GM19351 (cell line): ENCODE measurements around the gene CEACAM19.
"Not testable (repeated sequence)": the region's sequence is repeated elsewhere in the genome, so short reads cannot be mapped to it uniquely, and the experiment has no call there.

ENCODE experiments used
- ATAC-seq: cut with Tn5 transposase; IDR thresholded peaks from one replicate; pipeline ENCODE4 v1.9.1; 2021; ENCODE audit warnings: mild to moderate bottlenecking, moderate library complexity; ENCODE audit not compliant: unreplicated experiment

Gene CEACAM19

DNA sequence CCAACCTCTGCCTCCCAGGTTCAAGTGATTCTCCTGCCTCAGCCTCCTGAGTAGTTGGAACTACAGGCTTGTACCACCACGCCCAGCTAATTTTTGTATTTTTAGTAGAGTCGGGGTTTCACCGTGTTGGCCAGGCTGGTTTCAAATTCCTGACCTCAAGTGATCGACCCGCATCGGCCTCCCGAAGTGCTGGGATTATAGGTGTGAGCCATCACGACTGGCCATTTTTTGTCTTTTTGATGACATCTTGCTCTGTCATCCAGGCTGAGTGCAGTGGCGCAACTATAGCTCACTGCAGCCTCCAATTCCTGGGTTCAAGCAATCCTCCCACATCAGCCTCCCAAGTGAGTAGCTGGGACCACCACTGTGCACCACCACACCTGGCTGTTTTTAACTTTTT lies 49.1 kb downstream of the CEACAM19 start:
- not testable (repeated sequence) for ATAC-seq

DNA sequence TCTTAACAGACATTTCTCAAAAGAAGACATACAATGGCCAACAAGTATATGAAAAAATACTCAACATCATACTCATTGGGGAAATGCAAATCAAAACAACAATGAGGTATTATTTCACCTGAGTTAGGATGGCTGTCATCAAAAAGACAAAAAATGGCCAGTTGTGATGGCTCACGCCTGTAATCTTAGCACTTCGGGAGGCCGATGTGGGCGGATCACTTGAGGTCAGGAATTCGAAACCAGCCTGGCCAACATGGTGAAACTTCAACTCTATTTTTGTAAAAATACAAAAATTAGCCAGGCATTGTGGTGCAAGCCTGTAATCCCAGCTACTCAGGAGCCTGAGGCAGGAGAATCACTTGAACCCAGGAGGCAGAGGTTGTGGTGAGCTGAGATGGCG lies 49.7 kb downstream of the CEACAM19 start:
- no peak for ATAC-seq

DNA sequence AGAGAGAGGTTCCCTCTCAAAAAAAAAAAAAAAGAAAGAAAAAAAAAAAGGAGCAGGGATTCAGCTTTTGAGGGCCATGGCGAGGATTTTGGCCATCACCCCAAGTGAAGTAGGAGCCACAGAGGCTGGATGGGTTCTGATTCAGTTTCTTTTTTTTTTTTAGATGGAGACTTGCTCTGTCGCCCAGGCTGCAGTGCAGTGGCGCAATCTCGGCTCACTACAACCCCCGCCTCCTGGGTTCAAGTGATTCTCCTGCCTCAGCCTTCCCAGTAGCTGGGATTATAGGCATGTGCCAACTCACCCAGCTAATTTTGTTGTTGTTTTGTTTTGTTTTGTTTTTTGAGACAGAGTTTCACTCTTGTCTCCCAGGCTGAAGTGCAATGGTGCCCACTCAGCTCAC lies 50.1 kb downstream of the CEACAM19 start:
- ATAC-seq: not testable (repeated sequence)

DNA sequence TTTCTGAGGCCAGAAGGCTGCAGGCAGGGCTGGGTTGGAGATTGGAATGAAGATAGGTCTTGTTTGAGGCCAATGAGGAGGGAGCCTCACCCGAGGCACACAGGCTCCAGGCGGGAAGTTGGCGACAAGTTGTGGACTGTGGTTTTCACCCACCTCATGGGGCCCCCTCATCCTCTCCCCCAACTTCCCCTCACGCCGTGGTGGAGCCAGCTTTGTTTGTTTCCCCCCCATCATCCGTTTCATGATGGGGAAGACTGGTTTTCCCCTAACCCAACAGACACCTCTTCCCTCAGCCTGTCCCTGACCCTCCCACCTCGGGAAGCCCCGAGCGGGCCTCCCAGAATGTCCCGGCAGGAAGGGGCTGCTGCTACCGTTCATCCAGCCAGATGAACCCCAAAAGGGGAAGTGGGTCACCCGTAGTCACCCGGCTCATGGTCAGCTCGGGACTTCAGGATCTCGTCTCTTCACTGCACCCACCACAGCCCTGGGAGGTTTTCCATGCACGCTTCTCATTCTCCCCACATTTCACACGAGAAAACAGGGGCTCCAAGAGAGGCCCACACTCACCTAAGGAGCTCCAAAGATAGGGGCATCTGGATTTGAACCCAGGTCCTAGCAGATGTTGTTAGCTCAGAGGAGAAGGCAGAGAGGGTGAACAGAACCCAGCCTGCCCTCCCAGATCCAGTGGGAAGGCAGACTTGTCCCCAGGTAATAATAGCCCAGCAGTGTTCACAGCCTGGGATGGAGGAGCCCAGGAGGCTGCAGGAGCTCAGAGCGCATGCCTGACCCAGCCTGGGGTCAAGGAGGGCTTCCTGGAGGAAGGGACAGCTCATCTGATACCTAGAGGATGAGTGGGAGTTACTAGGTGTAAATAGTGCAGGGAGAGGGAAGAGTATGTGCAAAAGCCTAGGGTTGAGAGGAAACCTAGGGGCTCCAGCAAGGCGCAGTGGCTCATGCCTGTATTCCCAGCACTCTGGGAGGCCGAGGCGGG lies 51.1 kb downstream of the CEACAM19 start:
- no peak for ATAC-seq

DNA sequence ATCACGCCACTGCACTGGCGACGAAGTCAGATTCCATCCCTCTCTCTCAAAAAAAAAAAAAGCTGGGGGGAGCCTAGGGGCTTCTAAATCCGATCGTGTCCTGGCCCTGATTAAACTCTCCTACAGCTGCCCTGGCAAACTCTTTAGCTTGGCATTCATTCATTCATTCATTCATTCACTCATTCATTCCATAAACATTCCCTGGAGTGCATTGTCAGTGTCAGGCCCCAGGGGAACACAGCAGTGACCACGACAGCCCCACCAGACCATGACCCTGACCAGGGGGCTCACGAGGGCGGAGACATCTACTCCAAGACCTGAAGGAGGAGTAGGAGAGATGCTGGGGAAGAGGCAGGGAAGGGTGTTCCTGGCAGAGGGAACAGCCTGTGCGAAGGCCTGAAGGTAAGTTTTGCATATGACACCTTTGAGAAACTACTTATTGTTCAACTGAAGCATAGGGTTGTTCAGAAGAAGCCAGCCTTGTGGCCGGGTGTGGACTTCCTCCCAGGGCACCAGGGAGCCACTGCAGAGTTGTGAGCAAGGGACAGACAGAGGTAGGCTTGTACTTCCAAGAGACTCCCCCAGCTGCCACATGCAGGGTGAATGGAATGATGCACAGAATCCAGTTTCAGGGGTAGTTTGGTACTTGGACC lies 52.1 kb downstream of the CEACAM19 start:
- peak; percentile 41 for ATAC-seq

DNA sequence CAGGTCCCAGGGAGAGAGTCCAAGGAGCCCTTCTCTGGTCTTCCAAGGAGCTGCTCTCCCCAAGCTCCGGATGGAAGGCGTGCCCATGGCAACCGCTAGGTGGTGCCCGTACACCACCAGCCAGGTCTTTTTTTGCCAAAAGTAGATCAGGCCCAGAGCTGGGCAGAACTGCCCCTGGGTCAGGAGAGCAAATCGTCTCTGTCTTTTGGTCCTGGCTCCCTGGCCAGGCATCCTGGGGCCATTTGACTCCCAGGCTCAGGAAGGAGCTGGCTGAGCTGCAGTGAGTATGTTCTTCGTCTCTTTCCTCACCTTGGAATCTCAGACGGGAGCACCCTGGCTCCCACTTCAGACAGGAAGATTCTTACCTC lies 52.7 kb downstream of the CEACAM19 start:
- peak; percentile 58 for ATAC-seq

DNA sequence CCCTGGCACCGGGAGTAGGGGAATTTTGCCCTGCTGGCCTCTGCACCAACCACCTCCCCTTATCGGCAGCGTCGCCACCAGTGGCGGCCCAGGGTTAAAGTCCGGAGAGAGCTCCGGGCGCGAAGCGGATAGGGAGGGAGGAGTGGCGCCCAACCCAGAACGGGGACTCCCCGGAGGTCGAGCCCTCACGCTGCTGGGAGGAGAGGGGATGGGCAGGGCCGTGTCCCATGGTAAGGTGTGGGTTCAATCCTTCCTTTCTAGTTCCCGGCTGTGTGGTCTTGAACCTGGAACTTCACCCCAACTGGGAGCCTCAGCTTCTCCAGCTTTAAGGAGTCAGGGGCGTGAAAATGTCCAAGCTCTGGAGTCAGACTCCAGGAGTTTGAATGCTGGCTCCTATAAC lies 54.0 kb downstream of the CEACAM19 start:
- no peak for ATAC-seq

DNA sequence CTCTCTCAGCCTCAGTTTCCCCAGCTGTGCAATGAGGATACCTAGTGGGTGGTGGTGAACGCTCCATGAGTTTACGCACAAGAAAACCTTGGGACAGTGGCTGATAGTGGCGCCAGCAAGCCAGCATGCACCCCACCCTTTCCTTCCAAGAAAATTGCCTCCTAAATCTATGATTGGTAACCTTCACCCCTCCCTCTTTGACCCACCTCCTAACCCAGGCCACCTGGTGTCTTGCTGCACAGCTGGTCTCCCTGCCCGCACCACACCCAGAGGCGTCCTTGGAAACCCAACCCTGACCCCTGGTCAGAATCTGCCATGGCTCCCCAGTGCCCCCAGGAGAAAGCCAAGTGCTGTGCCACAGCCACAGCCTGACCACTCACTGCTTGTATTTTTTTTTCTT lies 54.4 kb downstream of the CEACAM19 start:
- no peak for ATAC-seq

DNA sequence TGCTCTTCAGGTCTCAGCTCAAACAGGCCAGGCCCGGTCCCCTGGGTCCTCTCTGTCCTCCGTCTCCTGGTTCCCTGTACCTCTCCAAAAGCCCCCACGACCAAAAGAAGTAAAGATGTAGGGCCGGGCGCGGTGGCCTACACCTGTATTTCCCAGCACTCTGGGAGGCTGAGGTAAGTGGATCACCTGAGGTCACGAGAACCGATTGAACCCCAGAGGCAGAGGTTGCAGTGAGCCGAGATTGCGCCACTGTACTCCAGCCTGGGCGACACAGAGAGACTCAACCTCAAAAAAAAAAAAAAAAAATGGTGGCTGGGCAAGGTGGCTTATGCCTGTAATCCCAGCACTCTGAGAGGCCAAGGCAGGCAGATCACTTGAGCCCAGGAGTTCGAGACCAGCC lies 55.2 kb downstream of the CEACAM19 start:
- ATAC-seq: no peak

DNA sequence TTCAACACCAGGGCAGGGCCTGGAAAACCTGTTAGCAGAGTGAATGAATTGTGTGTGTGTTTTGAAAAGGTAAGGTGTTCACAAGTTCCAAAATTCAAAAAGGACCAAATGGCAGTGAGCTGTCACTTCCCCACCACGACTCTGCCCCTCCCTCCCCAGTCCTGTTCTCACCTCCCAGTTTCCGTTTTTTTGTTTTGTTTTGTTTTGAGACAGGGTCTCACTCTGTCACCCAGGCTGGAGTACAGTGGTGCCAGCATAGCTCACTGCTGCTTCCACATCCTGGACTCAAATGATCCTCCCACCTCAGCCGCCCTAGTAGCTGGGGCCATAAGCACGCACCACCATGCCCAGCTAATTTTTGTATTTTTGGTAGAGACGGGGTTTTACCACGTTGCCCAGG lies 56.9 kb downstream of the CEACAM19 start:
- ATAC-seq: no peak

DNA sequence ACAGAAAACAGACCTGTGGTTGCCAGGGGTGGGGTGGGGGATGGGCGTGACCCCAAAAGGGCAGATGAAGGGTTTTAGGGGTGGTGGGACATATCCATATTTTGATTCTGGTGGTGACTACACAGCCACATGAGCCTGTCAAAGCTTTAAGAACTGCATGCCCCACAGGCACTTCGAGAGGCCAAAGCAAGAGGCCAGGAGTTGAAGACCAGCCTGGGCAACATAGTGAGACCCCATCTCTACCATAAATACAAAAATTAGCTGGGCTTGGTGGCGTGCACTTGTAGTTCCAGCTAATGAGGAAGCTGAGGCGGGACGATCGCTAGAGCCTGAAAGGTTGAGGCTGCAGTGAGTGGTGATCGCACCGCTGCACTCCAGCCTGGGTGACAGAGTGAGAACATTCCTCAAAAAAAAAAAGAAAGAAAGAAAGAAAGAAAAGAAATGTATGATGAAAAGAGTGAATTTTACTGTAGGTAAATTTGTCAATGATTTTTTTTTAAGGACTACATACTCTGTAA lies 58.3 kb downstream of the CEACAM19 start:
- ATAC-seq: no peak

DNA sequence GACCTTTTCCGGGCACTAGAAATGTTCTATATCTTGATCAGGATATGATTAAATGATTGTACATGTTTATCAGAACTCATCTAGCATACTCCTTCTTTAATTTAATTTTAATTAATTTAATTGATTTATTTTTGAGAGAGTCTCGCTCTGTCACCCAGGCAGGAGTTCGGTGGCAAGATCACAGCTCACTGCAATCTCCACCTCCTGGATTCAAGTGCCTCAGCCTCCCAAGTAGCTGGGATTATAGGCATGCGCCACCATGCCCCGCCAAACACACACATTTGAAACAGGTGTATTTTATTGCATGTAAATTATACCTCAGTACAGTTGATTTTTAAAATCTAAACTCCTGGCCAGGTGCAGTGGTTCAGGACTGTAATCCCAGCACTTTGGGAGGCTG lies 59.8 kb downstream of the CEACAM19 start:
- no peak for ATAC-seq

DNA sequence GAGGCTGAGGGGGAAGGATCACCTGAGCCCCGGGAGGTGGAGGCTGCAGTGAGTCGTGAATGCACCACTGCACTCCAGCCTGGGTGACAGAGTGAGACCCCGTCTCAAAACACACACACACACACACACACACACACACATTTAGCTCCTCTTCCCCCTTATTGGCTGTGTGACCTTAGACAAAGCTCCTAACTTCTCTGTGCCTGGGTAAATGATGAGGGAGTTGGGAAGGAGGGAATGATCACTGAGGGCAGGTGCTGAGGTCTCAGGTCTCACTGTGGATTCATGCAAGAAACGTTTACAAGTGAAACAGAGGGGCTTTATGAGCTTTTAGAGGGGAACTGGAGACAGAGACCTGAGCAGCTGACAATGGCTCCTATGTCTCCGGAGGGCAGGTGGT lies 60.3 kb downstream of the CEACAM19 start:
- no peak for ATAC-seq

DNA sequence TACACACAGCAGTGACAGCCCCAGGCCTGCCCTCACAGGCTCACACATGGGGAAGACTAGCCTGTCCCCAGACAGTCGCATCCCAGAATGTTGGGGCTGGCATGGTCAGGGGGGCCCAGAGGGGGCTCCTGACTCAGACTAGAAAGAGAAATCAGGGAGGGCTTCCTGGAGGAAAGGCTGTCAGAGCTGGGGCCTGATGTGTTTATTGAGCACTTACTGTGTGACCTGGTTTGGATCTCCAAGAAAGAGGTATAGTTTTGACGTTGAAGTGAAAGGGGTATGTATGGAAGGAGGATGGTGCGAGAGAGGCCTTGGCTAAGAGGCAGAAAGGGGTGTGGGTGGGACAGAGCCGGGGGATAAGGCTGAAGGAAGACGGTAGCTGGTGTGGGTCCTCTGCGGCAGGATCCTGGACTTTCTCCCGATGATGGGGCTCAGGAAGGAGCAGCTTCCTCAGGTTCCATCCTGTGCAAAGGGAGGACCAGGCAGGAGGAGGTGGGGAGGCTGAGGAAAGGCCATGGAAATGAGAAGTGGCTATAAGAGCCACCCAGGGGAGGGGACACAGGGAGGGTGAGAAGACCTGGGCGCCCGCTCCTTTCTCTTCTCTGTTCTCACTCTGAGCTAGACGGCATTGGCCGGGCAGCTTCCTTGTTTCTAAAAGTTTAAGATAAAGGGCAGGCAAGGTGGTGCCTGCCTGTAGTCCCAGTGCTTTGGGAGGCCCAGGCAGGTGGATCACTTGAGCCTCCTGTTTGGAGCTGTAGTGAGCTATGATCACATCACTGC lies 61.1 kb downstream of the CEACAM19 start:
- ATAC-seq: no peak
